Thymus (tissue), 11 donors: ENCODE measurements around the gene ADAMTS18. TPM values are rescaled to one million over a fixed set of nuclear protein-coding genes. Genes with fewer than 3 reads are reported as not detected.
A peak's percentile ranks its signal among the peaks of the same experiment; 100 is the strongest.

Experiments
- DNase-seq, 9 donors: peaks; one replicate each; pipeline ENCODE4 v3.0.0-alpha.2; 2013; ENCODE audit warnings: low spot score in 9 of 9, low read depth in 6 of 9, missing footprints in 1 of 9
- H3K27ac ChIP-seq, 2 donors: one replicate each; pipeline ENCODE4 v1.5.1; 2013; ENCODE audit warnings: control low read depth in 1 of 2, low read depth in 1 of 2, low read length in 1 of 2, mild to moderate bottlenecking in 1 of 2, moderate library complexity in 1 of 2
- H3K27me3 ChIP-seq, 2 donors: one replicate each; pipeline ENCODE4 v1.5.1; 2013; ENCODE audit warnings: low read length in 1 of 2; ENCODE audit not compliant: control insufficient read depth in 2 of 2, insufficient read depth in 1 of 2
- H3K36me3 ChIP-seq, 2 donors: one replicate each; pipeline ENCODE4 v1.5.1; 2013; ENCODE audit warnings: low read length in 1 of 2, mild to moderate bottlenecking in 1 of 2, moderate library complexity in 1 of 2; ENCODE audit not compliant: control insufficient read depth in 2 of 2, insufficient read depth in 2 of 2
- H3K4me1 ChIP-seq, 2 donors: one replicate each; pipeline ENCODE4 v1.5.1; 2013; ENCODE audit warnings: low read length in 2 of 2; ENCODE audit not compliant: control insufficient read depth in 2 of 2, insufficient read depth in 2 of 2
- H3K4me3 ChIP-seq, 2 donors: one replicate each; pipeline ENCODE4 v1.5.1; 2013; ENCODE audit warnings: low read length in 2 of 2, control low read depth in 1 of 2, mild to moderate bottlenecking in 1 of 2
- H3K9me3 ChIP-seq, 2 donors: one replicate each; pipeline ENCODE4 v1.5.1; 2013; ENCODE audit warnings: low read length in 1 of 2, mild to moderate bottlenecking in 1 of 2; ENCODE audit not compliant: control insufficient read depth in 2 of 2, insufficient read depth in 1 of 2
- WGBS: extraction: QIAGEN DNeasy Blood & Tissue Kit; methylation state at CpG from one replicate; pipeline ENCODE4 v1.1.7; 2013; 5-methylcytosine and 5-hydroxymethylcytosine counted together
- polyA plus RNA-seq: library from polyadenylated mRNA; stranded (reverse); fragments of 200-250 nt; gene quantifications from one replicate; pipeline ENCODE4 v1.2.3, GENCODE V29; 2013
- total RNA-seq: library from RNA; stranded (reverse); fragments of 120-200 nt; gene quantifications from one replicate; pipeline ENCODE4 v1.2.4, GENCODE V29; 2013
- donor health status: healthy.

The ADAMTS18 gene
- total and polyA plus RNA-seq, 2 donors = 1.1 to 1.4 TPM

DNA sequence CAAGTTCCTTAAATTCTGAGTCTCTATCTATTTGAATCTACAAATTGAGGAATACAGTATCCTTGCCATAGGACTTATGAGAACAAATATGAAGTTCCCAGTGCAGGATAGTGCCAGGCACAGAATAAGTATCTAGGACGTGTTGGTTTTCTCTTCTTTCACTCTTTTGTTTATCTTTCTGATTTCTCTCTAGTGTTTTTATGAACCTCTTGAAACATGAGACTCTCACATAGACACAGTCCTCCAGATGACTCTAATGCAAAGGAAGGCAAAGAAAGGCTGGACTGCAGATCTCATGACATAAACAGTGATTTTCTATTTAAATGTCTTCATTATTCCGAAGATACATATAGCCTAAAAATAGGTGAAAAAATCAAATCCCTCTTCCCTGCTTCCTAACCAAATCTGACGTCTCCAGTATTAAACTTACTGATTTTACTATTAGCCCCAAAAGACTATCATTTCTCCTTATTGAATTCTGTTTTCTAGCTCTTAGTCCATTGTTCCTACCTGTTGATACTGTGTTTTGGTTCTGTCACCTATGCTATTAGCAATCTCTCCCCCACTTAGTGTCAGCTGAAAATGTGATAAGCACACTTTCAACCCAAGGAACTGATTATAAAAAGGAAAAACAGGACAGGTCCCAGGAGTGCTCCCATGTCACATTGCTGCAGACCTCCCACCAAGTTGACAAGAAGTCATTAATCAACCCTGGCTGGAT is 24.9 kb upstream of the ADAMTS18 start:
- whole genome bisulfite sequencing = 88% methylated on average over 3 of the region's 3 CpGs
- Histone ChIP-seq H3K4me3 (no peak overlapping the region), H3K9me3 (no peaks in the 10 kb centered on the region), H3K4me1 (no peaks in the 10 kb centered on the region), H3K27me3 (no peaks in the 10 kb centered on the region), H3K27ac (no peak overlapping the region), H3K36me3 (no peaks in the 10 kb centered on the region)
- DNase-seq = no peak

DNA sequence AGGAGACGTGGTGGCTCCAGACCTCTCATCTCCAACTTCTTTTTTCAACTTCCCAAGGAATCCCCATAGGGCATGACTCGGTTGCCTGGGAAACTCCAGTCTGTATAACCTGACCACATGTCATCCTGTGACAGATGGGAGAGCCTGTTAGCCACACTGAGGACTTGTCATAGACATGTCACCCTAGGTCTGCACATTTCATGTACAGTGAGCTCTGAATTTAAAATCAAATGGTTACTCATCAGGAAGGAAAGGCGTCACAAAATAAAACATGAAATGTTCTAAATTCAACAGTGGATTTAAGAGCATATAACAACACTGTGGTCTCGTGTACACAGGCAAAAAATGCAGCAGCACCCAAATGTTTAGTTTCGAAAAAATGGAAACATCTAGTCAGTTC is 22.2 kb upstream of the ADAMTS18 start:
- H3K4me3 ChIP-seq = no peak overlapping the region
- H3K4me1 ChIP-seq = no peaks in the 10 kb centered on the region
- H3K9me3 ChIP-seq = no peaks in the 10 kb centered on the region
- H3K27me3 ChIP-seq = no peaks in the 10 kb centered on the region
- WGBS = 78% methylated on average over 5 of the region's 5 CpGs
- no peaks in the 10 kb centered on the region for H3K36me3 ChIP-seq
- no peak for DNase-seq
- H3K27ac ChIP-seq = no peak overlapping the region

DNA sequence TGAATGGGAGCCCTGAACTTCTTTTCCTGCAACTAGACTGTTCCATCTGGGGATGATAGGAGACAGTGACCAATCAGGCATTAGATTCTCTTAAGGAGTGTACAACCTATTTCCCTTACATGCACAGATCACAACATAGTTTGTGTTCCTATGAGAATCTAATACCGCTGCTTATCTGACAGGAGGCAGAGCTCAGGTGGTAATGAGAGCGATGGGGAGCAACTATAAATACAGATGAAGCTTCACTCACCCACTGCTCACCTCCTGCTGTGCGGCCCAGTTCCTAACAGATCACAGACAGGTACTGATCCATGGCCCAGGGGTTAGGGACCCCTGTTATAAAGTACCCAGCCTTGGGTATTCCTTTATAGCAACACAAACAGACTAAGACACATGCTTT is 17.4 kb upstream of the ADAMTS18 start:
- Histone ChIP-seq H3K9me3 (no peaks in the 10 kb centered on the region), H3K27me3 (no peaks in the 10 kb centered on the region), H3K4me3 (no peak overlapping the region), H3K36me3 (no peaks in the 10 kb centered on the region), H3K4me1 (no peaks in the 10 kb centered on the region), H3K27ac (no peak overlapping the region)
- WGBS = 97% methylated on average over 3 of the region's 3 CpGs
- no peak for DNase-seq

DNA sequence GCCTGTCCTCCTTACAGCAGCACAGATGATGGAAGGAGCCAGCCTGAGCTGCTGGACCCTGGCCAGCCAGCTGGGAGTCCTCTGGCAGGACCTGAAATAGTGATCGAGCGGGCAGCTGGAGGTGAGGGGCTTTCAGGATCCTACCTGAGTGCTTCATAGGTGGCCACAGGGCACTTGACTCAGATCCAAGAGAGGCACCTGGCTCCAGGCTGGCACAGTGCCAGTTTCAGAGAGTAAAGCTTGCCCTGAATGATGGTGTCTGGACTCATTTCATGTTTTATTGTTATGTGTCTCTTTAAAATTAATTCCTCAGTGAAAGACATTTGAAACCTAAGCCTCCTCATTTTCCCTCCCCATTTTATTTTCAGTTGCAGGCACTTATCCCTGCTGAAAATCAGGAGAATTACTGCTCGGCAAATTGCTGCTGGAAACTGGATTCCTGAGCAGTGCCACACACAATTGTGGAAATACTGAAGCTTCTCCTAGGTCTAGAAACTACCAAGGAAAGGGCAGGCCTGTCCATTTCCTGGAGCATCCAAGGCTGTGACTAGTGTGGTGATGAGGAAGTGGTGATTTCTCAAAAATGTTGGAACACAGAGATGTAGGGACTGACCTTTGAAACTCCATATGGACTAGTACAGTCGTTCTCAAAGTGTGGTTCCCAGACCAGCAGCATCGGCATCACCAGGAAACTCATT is 16.1 kb upstream of the ADAMTS18 start:
- peak in 2 of 9 donors; percentile 9 to 13 for DNase-seq
- no peak overlapping the region for H3K27ac ChIP-seq
- no peaks in the 10 kb centered on the region for H3K4me1 ChIP-seq
- WGBS = 68% methylated on average over 5 of the region's 5 CpGs
- no peak overlapping the region for H3K4me3 ChIP-seq
- H3K27me3 ChIP-seq = no peaks in the 10 kb centered on the region
- H3K36me3 ChIP-seq = no peaks in the 10 kb centered on the region
- H3K9me3 ChIP-seq = no peaks in the 10 kb centered on the region

DNA sequence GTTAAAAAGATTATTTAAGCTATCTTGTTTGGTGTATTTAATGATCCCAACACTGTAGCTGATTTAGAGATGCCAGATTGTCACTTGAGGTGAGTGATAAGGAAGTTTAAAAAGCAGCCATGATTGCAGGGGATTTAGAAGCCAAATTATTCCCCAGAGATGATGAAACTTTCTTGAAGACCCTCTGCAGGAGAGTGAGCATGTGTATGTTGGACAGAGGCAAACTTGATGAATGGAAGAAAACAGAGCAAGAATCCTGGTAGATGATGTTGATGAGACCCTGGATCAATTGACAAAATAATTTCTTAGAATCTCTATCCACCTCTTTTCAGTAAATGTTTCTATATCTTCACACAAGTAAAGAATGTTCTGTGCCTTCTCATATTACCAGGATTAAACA is 14.4 kb upstream of the ADAMTS18 start:
- Histone ChIP-seq H3K27me3 (no peaks in the 10 kb centered on the region), H3K4me1 (no peaks in the 10 kb centered on the region), H3K27ac (no peak overlapping the region), H3K4me3 (no peak overlapping the region), H3K9me3 (no peaks in the 10 kb centered on the region), H3K36me3 (no peaks in the 10 kb centered on the region)
- no peak for DNase-seq

DNA sequence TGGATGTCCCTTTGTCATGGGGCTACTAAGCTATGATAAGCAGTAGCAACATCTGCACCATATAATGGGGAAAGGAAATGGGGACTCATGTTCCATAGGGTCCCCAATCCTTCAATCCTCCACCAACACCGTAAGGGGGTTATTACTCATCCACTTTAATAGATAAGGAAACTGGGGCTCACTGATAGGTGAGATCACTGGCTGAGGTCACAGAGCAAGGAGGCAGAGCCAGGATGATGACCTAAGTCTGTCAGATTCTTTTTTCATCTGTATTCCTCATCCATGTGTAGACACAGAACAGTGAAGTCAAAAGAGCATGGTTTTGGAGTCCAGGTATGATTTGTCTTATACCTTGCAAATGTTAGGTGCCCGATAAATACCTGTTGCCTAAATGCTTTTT is 10.5 kb upstream of the ADAMTS18 start:
- Histone ChIP-seq H3K4me1 (no peaks in the 10 kb centered on the region), H3K27me3 (no peaks in the 10 kb centered on the region), H3K9me3 (no peaks in the 10 kb centered on the region), H3K4me3 (no peak overlapping the region), H3K27ac (no peak overlapping the region), H3K36me3 (no peaks in the 10 kb centered on the region)
- WGBS = 95% methylated on average over 2 of the region's 2 CpGs
- DNase-seq = no peak

DNA sequence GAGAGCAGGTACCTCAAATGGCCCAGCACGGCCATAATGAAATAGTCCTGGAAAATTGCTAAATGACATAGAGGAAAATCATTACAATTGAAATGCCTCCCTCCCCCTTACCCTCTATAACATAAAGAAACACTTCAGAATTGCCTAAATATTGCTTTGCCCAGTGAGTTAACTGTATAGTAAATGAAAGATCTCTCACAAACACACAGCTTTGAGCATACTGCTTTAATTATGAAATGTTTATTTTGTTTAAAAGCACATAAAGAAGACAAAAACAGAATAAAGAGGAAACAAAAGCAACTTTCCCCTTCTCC is 9.3 kb upstream of the ADAMTS18 start:
- Histone ChIP-seq H3K27ac (no peak overlapping the region), H3K4me1 (no peaks in the 10 kb centered on the region), H3K27me3 (no peaks in the 10 kb centered on the region), H3K9me3 (no peaks in the 10 kb centered on the region), H3K4me3 (no peak overlapping the region), H3K36me3 (no peaks in the 10 kb centered on the region)
- WGBS = 70% methylated on average over 1 of the region's 1 CpG
- DNase-seq = no peak

DNA sequence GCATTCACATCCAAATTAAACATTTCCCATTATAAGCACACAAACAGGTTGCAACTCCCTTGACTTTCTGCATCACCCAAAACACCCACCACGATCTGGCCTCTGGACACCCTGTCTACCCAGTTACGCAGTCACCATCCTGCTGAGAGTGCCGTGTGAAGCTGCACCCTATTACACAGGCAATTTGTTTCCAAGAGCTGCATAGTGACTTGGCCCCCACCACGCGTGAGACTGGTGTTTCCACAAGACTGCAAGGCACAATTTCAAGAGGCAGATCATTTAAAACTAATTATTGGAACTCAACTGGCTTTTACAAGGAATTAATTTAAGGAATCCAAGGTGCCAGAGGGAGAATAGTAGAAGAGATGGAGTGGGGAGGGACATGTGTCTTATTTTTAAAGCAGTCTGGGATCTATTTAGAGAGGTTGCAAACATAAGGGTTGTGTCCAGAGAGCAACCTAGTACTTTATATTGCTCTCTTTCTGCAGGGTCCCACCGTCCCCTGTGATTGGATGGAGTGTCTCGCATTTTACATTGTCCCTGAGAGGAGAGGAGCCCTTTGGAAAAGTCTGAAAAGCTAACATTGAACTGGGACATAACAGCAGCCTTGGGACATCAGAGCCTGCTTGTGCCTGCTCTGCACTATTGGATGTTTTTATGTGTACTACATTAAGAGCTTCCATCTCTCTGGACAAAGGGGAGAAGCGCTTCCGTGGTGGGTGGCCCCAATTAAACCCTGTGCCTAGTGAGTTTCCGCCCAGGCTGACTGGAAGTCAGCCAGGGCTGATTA is 8.7 kb upstream of the ADAMTS18 start:
- Histone ChIP-seq H3K36me3 (no peaks in the 10 kb centered on the region), H3K4me3 (no peak overlapping the region), H3K4me1 (no peaks in the 10 kb centered on the region), H3K27me3 (no peaks in the 10 kb centered on the region), H3K9me3 (no peaks in the 10 kb centered on the region), H3K27ac (no peak overlapping the region)
- WGBS = 81% methylated on average over 10 of the region's 10 CpGs
- DNase-seq = no peak

DNA sequence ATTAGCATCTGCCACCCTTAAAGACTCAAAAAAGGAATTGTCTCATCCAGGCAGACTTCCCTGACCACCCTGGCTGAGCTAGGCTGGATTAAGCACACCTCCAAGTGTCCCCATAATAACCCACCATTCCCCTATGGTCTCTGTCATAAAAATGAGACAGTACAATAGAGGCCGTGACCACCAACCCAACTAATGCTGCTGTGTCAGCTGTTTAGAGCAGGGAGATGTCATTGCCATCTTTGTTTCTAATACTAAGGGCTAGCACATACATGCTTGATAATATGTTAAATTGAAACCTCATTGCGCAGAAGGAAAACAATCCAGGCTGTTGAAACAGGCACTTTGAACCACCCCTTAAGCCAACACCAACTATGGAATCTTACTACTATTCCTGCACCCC is 7.2 kb upstream of the ADAMTS18 start:
- Histone ChIP-seq H3K36me3 (no peaks in the 10 kb centered on the region), H3K27ac (no peak overlapping the region), H3K9me3 (no peaks in the 10 kb centered on the region), H3K4me1 (no peaks in the 10 kb centered on the region), H3K4me3 (no peak overlapping the region), H3K27me3 (no peaks in the 10 kb centered on the region)
- DNase-seq = no peak
- WGBS = 96% methylated on average over 2 of the region's 2 CpGs
